GM18526 (cell line): ENCODE data around the gene FBXO21.

Experiments used
- POLR2A ChIP-seq: IDR thresholded peaks from 3 replicates; pipeline ENCODE4 v1.6.1; 2011; ENCODE audit not compliant: insufficient read length; ENCODE audit errors: extremely low read depth

The FBXO21 gene

GRCh38 chr12:117147639-117148038 lies 42.6 kb downstream of the FBXO21 start:
- TF ChIP-seq POLR2A, result no peak

- TF ChIP-seq POLR2A, result no peak
These were observed 44.6 kb downstream of the FBXO21 start for GRCh38 chr12:117145597-117146154.

GRCh38 chr12:117144599-117144998 lies 45.7 kb downstream of the FBXO21 start:
- no peak for TF ChIP-seq POLR2A

GRCh38 chr12:117143008-117143532 lies 47.2 kb downstream of the FBXO21 start:
- no peak for TF ChIP-seq POLR2A

GRCh38 chr12:117142094-117142493 lies 48.2 kb downstream of the FBXO21 start:
- no peak for TF ChIP-seq POLR2A

- TF ChIP-seq POLR2A, result no peak
These were observed 49.0 kb downstream of the FBXO21 start for GRCh38 chr12:117141097-117141898.

GRCh38 chr12:117140397-117141096 lies 49.7 kb downstream of the FBXO21 start:
- no peak for TF ChIP-seq POLR2A

- no peak for TF ChIP-seq POLR2A
These were observed 51.1 kb downstream of the FBXO21 start for GRCh38 chr12:117139025-117139717.

- TF ChIP-seq POLR2A, result no peak
These were observed 55.5 kb downstream of the FBXO21 start for GRCh38 chr12:117134721-117135120.

- no peak for TF ChIP-seq POLR2A
These were observed 56.2 kb downstream of the FBXO21 start for GRCh38 chr12:117134059-117134458.

- TF ChIP-seq POLR2A, result no peak
These were observed 59.5 kb downstream of the FBXO21 start for GRCh38 chr12:117130801-117131200.

- TF ChIP-seq POLR2A, result no peak
These were observed 60.9 kb downstream of the FBXO21 start for GRCh38 chr12:117129391-117129790.

- TF ChIP-seq POLR2A, result no peak
These were observed 62.1 kb downstream of the FBXO21 start for GRCh38 chr12:117127933-117128823.

GRCh38 chr12:117126335-117126734 lies 63.9 kb downstream of the FBXO21 start:
- TF ChIP-seq POLR2A, result no peak

- no peak for TF ChIP-seq POLR2A
These were observed 64.5 kb downstream of the FBXO21 start for GRCh38 chr12:117125767-117126166.

- no peak for TF ChIP-seq POLR2A
These were observed 65.0 kb downstream of the FBXO21 start for GRCh38 chr12:117125272-117125613.
